SK-N-SH (cell line): ENCODE measurements around the gene C10orf90. TPM values are rescaled to one million over a fixed set of nuclear protein-coding genes. Genes with fewer than 3 reads are reported as not detected.

Experiments
- CTCF ChIA-PET: fragments of 300-600, 350-600 bp; formaldehyde crosslinking; extraction: SDS; loops from one replicate; lab custom pipeline; 2021; lab: Yijun Ruan, JAX
- POLR2A ChIA-PET: fragments of 350-600 bp; sonication (Branson Sonifier 250); formaldehyde crosslinking; extraction: SDS; loops from one replicate; lab custom pipeline; 2020; ENCODE audit warnings: antibody characterized with exemption, inconsistent platforms; lab: Yijun Ruan, JAX
- DNase-seq: peaks from one replicate; pipeline ENCODE4 v3.0.0; 2012
- H2AFZ ChIP-seq: fragments of 200-600 bp; sonication (generic); 2 replicates; pipeline ENCODE4 v1.8.1; 2016; ENCODE audit warnings: antibody characterized with exemption, mild to moderate bottlenecking, low read depth
- H3F3A ChIP-seq: fragments of 200-600 bp; sonication (generic); replicated peaks from 2 replicates; pipeline ENCODE3; 2016; ENCODE audit warnings: antibody characterized with exemption, mild to moderate bottlenecking; ENCODE audit not compliant: insufficient read depth
- H3K27ac ChIP-seq, 2 experiments: fragments of 200-500 bp in 1 of 2; fragments of 200-600 bp in 1 of 2; sonication (Bioruptor generic) in 1 of 2; sonication (generic), shearing (Covaris generic) in 1 of 2; 2 replicates each; pipeline versions ENCODE4 v1.5.1 to v1.6.1; 2014 to 2016; ENCODE audit warnings: low read depth in 2 of 2, inconsistent platforms in 1 of 2, low read length in 1 of 2, mild to moderate bottlenecking in 1 of 2, mixed read lengths in 1 of 2
- H3K27me3 ChIP-seq: fragments of 200-600 bp; sonication (generic), shearing (Covaris generic); 2 replicates; pipeline ENCODE4 v1.6.1; 2016; ENCODE audit warnings: mixed run types; ENCODE audit not compliant: insufficient read depth
- H3K36me3 ChIP-seq, 2 experiments: fragments of 200-500 bp in 1 of 2; fragments of 200-600 bp in 1 of 2; sonication (Bioruptor generic) in 1 of 2; sonication (generic) in 1 of 2; replicated peaks in 1 of 2; 2 replicates each; pipeline versions ENCODE3 to v1.5.1; 2014 to 2016; ENCODE audit warnings: low read length in 1 of 2, mild to moderate bottlenecking in 1 of 2; ENCODE audit not compliant: insufficient read depth in 2 of 2, control insufficient read depth in 1 of 2
- H3K4me1 ChIP-seq, 2 experiments: fragments of 200-500 bp in 1 of 2; fragments of 200-600 bp in 1 of 2; sonication (Bioruptor generic) in 1 of 2; sonication (generic), shearing (Covaris generic) in 1 of 2; 2 replicates each; pipeline versions ENCODE4 v1.5.1 to v1.6.1; 2014 to 2016; ENCODE audit warnings: low read depth in 1 of 2, low read length in 1 of 2, mixed run types in 1 of 2; ENCODE audit not compliant: insufficient read depth in 2 of 2, control insufficient read depth in 1 of 2
- H3K4me2 ChIP-seq: fragments of 200-600 bp; sonication (generic), shearing (Covaris generic); 2 replicates; pipeline ENCODE4 v1.6.1; 2017; ENCODE audit warnings: mixed run types
- H3K4me3 ChIP-seq, 2 experiments: fragments of 200-500 bp in 1 of 2; fragments of 200-600 bp in 1 of 2; sonication (Bioruptor generic) in 1 of 2; sonication (generic), shearing (Covaris generic) in 1 of 2; 2 replicates each; pipeline versions ENCODE4 v1.5.1 to v1.8.1; 2014 to 2016; ENCODE audit warnings: low read depth in 2 of 2, inconsistent platforms in 1 of 2, low read length in 1 of 2, mild to moderate bottlenecking in 1 of 2, mixed read lengths in 1 of 2, moderate library complexity in 1 of 2
- H3K79me2 ChIP-seq: fragments of 200-600 bp; sonication (generic); 2 replicates; pipeline ENCODE4 v1.8.1; 2017; ENCODE audit warnings: mild to moderate bottlenecking; ENCODE audit not compliant: insufficient read depth
- H3K9ac ChIP-seq: fragments of 200-600 bp; sonication (generic); 2 replicates; pipeline ENCODE4 v1.6.1; 2017; ENCODE audit warnings: mixed run types
- H3K9me2 ChIP-seq: fragments of 200-600 bp; sonication (generic); 2 replicates; pipeline ENCODE4 v1.6.1; 2017; ENCODE audit warnings: mixed run types
- H3K9me3 ChIP-seq: fragments of 200-600 bp; sonication (generic); 2 replicates; pipeline ENCODE4 v1.6.1; 2017; ENCODE audit warnings: mixed run types, mild to moderate bottlenecking, moderate library complexity
- H4K20me1 ChIP-seq: fragments of 200-600 bp; sonication (generic); 2 replicates; pipeline ENCODE4 v1.6.1; 2017; ENCODE audit warnings: mild to moderate bottlenecking, mixed run types; ENCODE audit not compliant: insufficient read depth
- ELF1 ChIP-seq: IDR thresholded peaks from 2 replicates; pipeline ENCODE4 v1.4.0; 2012
- EP300 ChIP-seq, 2 experiments: IDR thresholded peaks; 2 replicates each; pipeline versions ENCODE4 v1.4.0 to v1.6.1; 2012; ENCODE audit warnings: borderline replicate concordance in 1 of 2, low read depth in 1 of 2, low read length in 1 of 2
- EZH2phosphoT487 ChIP-seq: fragments of 200-600 bp; sonication (generic); IDR thresholded peaks from 2 replicates; pipeline ENCODE4 v1.6.1; 2017; ENCODE audit warnings: low read depth, mixed run types, mild to moderate bottlenecking, antibody characterized with exemption, moderate library complexity, borderline replicate concordance
- FOSL2 ChIP-seq: IDR thresholded peaks from 2 replicates; pipeline ENCODE4 v1.4.0; 2012; ENCODE audit warnings: low read depth, mild to moderate bottlenecking, moderate library complexity, borderline replicate concordance
- FOXJ3 ChIP-seq: sonication (generic); formaldehyde crosslinking; IDR thresholded peaks from 2 replicates; pipeline ENCODE4 v1.5.1; 2020; ENCODE audit warnings: mild to moderate bottlenecking, missing genetic modification reagents
- GABPA ChIP-seq: IDR thresholded peaks from 2 replicates; pipeline ENCODE4 v1.4.0; 2012; ENCODE audit warnings: low read depth, mild to moderate bottlenecking
- MEF2A ChIP-seq: IDR thresholded peaks from 2 replicates; pipeline ENCODE4 v1.4.0; 2012; ENCODE audit warnings: low read depth, borderline replicate concordance
- NFIC ChIP-seq: IDR thresholded peaks from 2 replicates; pipeline ENCODE4 v1.4.0; 2012; ENCODE audit warnings: borderline replicate concordance
- RAD21 ChIP-seq: IDR thresholded peaks from 2 replicates; pipeline ENCODE4 v1.6.1; 2012; ENCODE audit warnings: mild to moderate bottlenecking, low read length
- RCOR1 ChIP-seq: fragments of 150-350 bp; IDR thresholded peaks from 2 replicates; pipeline ENCODE4 v1.6.1; 2017; ENCODE audit warnings: antibody characterized with exemption, low read length
- RXRA ChIP-seq: IDR thresholded peaks from 2 replicates; pipeline ENCODE4 v1.4.0; 2012; ENCODE audit warnings: low read depth, mild to moderate bottlenecking, borderline replicate concordance
- SMC3 ChIP-seq: IDR thresholded peaks from 2 replicates; pipeline ENCODE4 v1.6.1; 2012; ENCODE audit warnings: low read depth, low read length, improper control_type of control experiment
- TCF12 ChIP-seq: IDR thresholded peaks from 2 replicates; pipeline ENCODE4 v1.4.0; 2012
- TEAD4 ChIP-seq: IDR thresholded peaks from 2 replicates; pipeline ENCODE4 v1.4.0; 2012; ENCODE audit warnings: mild to moderate bottlenecking, borderline replicate concordance; ENCODE audit not compliant: insufficient read depth
- WGBS: methylation state at CpG from one replicate; pipeline ENCODE4 v1.1.6; 2017; ENCODE audit warnings: low lambda C conversion rate; 5-methylcytosine and 5-hydroxymethylcytosine counted together
- polyA plus RNA-seq, 3 experiments: library from polyadenylated mRNA; depleted of rRNA; stranded (reverse); fragments of >200 nt; gene quantifications; 2 replicates each; pipeline ENCODE4 v1.2.3, GENCODE V29; 2012
- TF ChIP-seq, protein P1 (sequence below): IDR thresholded peaks from 2 replicates; pipeline ENCODE4 v1.4.0; 2012; ENCODE audit warnings: low read depth
- TF ChIP-seq, protein P2 (sequence below): IDR thresholded peaks from 2 replicates; pipeline ENCODE4; 2012
- TF ChIP-seq, protein P3 (sequence below): fragments of 150-350 bp; IDR thresholded peaks from 2 replicates; pipeline ENCODE4 v1.6.1; 2016; ENCODE audit warnings: mild to moderate bottlenecking, low read depth, low read length

Gene C10orf90
- polyA plus RNA-seq, 1 of the 3 experiments (the other 2 are of a cell fraction), result 0.21 TPM

DNA sequence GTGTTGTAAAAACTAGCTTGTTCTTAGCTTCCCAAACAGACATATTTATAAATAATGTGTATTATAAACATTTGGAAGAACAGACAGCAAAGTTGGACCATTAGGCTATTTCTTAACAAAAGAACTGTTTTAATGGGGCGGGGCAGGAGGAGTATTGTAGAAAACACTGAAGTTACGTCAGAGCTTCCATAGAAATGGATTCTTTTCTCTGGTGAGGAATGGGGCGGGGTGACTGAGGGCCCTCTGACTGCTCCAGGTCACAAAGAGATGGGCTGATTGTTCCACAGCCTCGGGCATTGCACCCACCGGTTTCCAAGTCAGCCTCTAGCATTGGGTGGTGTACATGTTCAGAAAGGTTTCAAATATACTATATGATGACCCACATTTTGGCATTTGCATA, 245.5 kb downstream of the C10orf90 start:
- ChIA-PET CTCF (interaction anchor here (1.4 kb wide), 1 partner anchor 11 kb away, joined by 3 read pairs; no protein-coding TSS in a partner anchor), POLR2A (interaction anchor here (0.8 kb wide), 1 partner anchor 37 kb away, joined by 3 read pairs; the partner anchor contains the start of gene ADAM12)
- Histone ChIP-seq H3K27ac (no peak overlapping the region), H3K4me1 (peaks cover 0 to 4% of the 10 kb centered on the region in 2 experiments; a peak in 2 of 4 replicates), H3K27me3 (no peaks in the 10 kb centered on the region), H2AFZ (no peak overlapping the region), H3K9me2 (no peaks in the 10 kb centered on the region), H4K20me1 (no peaks in the 10 kb centered on the region), H3K4me2 (no peak overlapping the region), H3K9me3 (no peaks in the 10 kb centered on the region), H3K4me3 (no peak overlapping the region), H3K79me2 (no peaks in the 10 kb centered on the region), H3K9ac (no peak overlapping the region), H3K36me3 (no peaks in the 10 kb centered on the region), H3F3A (no peaks in the 10 kb centered on the region)
- 52% methylated on average over 5 of the region's 5 CpGs for WGBS
- no peak for DNase-seq
- TF ChIP-seq SMC3 (no peak), GABPA (no peak), MEF2A (no peak), RXRA (no peak), TCF12 (no peak), FOXJ3 (CRISPR knock-in tag) (no peak), RCOR1 (no peak), NFIC (no peak), EZH2phosphoT487 (no peak), RAD21 (no peak), FOSL2 (no peak)
- TF ChIP-seq, protein P1, sequence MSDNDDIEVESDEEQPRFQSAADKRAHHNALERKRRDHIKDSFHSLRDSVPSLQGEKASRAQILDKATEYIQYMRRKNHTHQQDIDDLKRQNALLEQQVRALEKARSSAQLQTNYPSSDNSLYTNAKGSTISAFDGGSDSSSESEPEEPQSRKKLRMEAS, result no peak
- TF ChIP-seq, protein P2, sequence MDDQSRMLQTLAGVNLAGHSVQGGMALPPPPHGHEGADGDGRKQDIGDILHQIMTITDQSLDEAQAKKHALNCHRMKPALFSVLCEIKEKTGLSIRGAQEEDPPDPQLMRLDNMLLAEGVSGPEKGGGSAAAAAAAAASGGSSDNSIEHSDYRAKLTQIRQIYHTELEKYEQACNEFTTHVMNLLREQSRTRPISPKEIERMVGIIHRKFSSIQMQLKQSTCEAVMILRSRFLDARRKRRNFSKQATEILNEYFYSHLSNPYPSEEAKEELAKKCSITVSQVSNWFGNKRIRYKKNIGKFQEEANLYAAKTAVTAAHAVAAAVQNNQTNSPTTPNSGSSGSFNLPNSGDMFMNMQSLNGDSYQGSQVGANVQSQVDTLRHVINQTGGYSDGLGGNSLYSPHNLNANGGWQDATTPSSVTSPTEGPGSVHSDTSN, result no peak

DNA sequence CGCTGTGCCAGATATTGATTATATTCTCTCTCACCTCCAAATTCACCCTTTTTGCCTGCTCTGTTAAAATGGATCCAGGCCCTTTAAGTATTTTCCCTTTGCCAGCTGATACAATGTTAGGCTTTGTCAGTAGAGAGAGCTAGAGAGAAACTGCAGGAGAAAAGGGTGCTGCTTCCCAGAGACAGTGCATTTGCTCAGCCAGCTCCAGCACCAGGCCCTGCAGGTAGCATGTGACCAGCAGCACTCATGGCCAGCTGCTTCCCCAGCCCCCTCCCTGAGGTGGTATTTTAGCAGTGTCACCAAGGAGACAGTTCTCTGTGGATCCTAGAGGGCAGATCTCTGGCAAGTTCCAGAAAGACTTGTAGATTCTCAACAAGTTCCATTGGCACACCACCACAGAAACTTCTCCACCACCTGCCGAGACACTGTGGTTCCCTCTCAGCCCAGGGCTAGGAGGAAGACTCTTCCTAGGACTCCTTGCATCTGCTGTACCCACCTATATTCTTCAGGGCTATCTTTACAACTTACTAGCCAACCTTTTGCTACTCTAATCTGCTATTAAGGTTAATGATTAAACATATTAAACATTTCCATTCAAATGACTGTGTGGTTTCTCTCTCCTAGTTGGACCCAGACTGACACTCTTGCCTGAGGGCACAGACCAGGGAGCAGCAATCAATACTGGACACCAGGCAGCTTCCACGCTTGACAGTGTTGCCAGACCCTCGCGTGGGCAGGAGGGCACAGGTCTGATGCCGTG, 246.6 kb downstream of the C10orf90 start:
- CTCF ChIA-PET, result interaction anchor here (1.4 kb wide), 1 partner anchor 10 kb away, joined by 3 read pairs; no protein-coding TSS in a partner anchor
- no peaks in the 10 kb centered on the region for H3K9me2 ChIP-seq
- H3K4me2 ChIP-seq, result no peak overlapping the region
- no peak overlapping the region for H3K27ac ChIP-seq
- no peaks in the 10 kb centered on the region for H3K9me3 ChIP-seq
- no peaks in the 10 kb centered on the region for H3K79me2 ChIP-seq
- TF ChIP-seq EP300 (IDR thresholded peaks at IDR 0.05; ENCODE audit: borderline replicate concordance in 1 of 2, low read depth in 1 of 2, low read length in 1 of 2) (no peak), RAD21 (no peak), TEAD4 (no peak), RCOR1 (no peak), ELF1 (no peak)
- TF ChIP-seq, protein P2, result no peak
- TF ChIP-seq, protein P3, sequence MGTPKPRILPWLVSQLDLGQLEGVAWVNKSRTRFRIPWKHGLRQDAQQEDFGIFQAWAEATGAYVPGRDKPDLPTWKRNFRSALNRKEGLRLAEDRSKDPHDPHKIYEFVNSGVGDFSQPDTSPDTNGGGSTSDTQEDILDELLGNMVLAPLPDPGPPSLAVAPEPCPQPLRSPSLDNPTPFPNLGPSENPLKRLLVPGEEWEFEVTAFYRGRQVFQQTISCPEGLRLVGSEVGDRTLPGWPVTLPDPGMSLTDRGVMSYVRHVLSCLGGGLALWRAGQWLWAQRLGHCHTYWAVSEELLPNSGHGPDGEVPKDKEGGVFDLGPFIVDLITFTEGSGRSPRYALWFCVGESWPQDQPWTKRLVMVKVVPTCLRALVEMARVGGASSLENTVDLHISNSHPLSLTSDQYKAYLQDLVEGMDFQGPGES, result no peak
- no peak overlapping the region for H3K9ac ChIP-seq
- H3K4me3 ChIP-seq, result no peak overlapping the region
- no peak overlapping the region for H2AFZ ChIP-seq
- H3K27me3 ChIP-seq, result no peaks in the 10 kb centered on the region
- H4K20me1 ChIP-seq, result no peaks in the 10 kb centered on the region
- no peaks in the 10 kb centered on the region for H3K36me3 ChIP-seq
- POLR2A ChIA-PET, result no interaction called here
- 70% methylated on average over 6 of the region's 6 CpGs for WGBS
- no peaks in the 10 kb centered on the region for H3F3A ChIP-seq
- no peak for DNase-seq
- H3K4me1 ChIP-seq, result peaks cover 0 to 4% of the 10 kb centered on the region in 2 experiments; a peak in 2 of 4 replicates
